Hematopoietic multipotent progenitor cell treated with erythropoietin and hydrocortisone succinate and interleukin-3 and kit ligand, for 6 days (in vitro differentiated cells): ENCODE results near the gene ZFAND5.
A peak's percentile ranks its signal among the peaks of the same experiment; 100 is the strongest.

Experiments used
- DNase-seq: peaks from one replicate; pipeline ENCODE4 v3.0.0-alpha.2; 2015

The ZFAND5 gene, protein sequence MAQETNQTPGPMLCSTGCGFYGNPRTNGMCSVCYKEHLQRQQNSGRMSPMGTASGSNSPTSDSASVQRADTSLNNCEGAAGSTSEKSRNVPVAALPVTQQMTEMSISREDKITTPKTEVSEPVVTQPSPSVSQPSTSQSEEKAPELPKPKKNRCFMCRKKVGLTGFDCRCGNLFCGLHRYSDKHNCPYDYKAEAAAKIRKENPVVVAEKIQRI

DNA sequence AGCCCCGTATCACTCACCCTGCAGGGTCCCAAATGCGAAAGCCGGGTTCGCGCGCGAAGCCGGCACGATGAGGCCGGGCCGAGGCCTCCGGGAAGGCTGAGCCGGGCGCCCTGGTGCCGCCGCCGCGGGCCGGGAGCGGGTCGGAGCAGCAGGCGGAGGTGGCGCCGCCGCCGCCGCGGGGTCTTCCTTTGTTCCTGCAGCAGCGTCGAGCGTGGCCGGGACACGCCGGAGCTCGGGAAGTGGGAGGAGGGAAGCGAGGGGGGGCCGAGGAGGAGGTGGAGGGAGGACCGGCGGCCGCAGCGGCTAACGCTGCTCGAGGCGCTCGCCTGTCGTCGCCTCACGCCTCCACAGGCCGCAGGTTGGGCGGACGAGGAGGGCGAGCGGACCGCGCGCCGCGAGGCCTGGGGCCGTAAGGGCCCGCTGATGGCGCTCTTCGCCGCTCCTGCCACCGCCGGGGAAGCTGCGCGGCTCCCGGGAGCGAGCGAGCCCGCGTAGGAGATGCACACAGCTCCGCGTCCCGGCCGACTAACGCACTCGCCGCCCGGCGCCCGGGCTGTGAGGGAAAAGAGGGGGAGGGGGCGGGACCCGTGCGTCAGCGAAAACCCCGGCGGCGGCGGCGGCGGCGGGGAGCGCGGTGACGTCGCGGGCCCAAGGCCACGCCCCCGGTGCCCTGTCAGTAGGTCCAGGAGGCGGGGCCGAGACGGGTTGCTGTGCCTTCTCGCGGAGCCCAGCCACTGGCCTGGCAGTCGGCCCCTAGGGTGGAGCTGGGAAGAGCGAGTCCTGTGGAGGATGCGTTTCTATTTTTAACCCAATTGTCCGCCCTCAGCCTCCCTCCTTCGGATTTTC is at the start of gene ZFAND5:
Gene ZFAND5 (minus strand): TSS at position 530 of the 846 bp plus-strand sequence. CDS start 4,430 bp downstream, outside the sequence.
- peak; percentile 99 for DNase-seq

DNA sequence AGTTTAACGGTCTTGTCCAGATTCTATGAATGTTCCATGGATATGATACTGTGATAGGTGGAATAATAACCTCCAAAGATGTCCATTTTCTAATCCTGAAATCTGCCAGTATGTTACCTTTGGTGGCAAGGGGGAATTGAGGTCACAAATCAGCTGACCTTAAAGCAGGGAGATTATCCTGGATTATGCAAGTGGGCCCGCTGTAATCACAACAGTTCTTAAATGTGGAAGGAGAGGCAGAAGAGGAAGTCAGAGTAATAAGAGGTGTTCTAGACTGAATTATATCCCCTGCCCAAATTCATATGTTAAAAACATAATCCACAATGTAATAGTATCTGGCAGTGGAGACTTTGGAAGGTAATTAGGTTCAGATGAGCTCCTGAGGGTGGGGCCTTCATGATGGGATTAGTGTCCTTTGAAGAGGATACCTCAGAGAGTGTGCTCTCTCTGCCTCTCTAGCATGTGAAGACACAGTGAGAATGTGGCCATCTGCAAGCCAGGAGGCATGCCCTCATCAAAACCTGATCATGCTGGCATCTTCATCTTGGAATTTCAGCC is 47.6 kb upstream of the ZFAND5 start:
- no peak for DNase-seq

DNA sequence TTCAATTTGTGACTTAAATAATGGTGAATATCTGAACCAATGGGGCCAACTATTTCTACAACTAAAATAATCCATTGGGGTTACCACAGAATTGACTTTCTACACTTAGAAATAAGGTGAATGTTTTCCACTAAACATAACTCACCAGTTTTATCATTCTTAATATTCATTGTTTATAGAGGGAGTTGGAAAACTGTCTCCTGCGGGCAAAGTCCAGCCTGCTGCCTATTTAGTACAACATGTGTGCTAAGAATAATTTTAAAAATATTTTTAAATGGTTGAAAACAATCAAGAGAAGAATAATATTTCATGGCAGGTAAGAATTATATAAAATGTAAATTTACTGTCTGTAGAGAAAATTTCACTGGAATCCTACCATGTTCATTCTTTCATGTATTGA is 45.2 kb upstream of the ZFAND5 start:
- no peak for DNase-seq

DNA sequence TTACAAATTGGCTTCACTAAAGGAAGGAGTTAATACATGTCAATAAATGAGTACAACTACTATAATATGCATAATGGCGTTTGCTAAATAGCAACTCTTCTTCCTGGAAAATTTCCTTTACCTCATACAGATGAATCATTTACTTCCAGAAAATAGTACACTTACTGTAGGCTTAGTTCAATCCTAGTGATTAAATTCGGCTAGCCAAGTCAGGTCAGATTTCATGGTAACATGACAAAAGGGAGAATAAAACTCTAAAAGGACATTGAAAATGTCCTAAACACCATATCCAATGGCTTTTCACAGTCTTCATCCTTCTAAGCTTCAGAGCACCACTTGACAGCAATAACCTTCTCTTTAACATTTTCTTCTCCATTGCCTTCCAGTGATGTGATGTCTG is 42.1 kb upstream of the ZFAND5 start:
- DNase-seq, result no peak

DNA sequence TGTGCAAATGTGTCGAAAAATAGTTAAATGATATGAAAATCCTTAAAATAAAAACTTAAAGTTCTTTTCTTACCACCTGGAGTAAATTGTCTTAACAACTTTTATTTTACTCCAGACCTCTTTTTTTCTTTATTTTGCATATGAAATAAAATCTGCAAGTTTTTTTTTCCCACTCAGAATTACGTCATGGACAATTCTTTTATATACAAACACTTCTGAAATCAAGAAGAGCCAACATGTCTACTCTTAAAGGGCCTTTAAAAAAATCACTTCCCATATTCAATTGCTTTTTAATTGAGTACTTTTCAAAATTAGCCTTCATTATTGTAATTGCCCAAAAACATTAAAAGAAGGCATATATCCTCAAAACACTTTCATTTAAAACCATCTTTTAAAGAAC is 37.7 kb upstream of the ZFAND5 start:
- DNase-seq, result no peak

DNA sequence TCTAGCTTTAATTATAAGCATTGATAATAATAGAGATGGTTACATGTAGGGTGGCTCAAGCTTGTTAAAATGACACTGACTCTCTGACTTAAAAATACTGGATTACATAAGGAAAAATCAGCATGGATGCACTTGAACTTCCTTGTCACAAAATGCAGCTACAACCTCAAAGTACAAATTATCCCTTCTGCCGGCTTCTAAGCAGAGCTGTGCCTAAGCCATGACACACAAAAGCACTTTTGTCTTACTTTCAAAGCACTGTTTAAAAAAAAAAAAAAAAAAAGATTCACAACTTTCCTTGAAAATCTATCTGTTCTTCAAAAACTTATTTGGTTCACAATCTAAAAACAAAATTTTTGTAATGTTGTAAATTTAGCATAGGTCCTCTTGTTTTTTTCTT is 36.4 kb upstream of the ZFAND5 start:
- no peak for DNase-seq

DNA sequence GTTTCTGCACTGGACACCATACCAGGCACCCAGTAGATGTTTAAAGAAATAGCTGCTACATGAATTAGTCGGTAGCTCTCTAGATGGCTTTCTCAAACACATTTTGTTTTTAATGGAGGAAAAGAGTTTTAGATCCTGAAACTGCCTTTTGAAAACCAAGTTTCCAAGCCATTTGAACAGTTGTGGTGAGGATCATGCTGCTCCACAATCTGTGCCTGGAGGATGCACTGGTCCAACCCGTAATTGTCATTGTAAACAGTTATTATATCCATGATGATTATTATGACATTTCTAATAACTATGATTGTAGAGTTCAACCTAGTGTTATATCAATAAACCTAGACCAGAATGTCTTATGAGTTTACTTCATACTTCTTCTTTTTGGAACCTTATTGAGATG is 35.9 kb upstream of the ZFAND5 start:
- DNase-seq, result no peak

DNA sequence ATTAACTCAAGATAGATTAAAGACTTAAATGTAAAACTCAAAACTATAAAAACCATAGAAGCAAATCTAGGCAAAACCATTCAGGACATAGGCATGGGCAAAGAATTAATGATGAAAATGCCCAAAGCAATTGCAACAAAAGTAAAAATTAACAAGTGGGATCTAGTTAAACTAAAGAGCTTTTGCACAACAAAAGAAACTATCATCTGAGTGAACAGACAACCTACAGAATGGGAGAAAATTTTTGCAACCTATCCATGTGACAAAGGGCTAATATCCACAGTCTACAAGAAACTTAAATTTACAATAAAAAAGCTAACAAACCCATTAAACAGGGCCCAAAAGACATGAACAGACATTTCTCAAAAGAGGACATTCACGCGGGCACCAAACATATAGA is 34.4 kb upstream of the ZFAND5 start:
- no peak for DNase-seq

DNA sequence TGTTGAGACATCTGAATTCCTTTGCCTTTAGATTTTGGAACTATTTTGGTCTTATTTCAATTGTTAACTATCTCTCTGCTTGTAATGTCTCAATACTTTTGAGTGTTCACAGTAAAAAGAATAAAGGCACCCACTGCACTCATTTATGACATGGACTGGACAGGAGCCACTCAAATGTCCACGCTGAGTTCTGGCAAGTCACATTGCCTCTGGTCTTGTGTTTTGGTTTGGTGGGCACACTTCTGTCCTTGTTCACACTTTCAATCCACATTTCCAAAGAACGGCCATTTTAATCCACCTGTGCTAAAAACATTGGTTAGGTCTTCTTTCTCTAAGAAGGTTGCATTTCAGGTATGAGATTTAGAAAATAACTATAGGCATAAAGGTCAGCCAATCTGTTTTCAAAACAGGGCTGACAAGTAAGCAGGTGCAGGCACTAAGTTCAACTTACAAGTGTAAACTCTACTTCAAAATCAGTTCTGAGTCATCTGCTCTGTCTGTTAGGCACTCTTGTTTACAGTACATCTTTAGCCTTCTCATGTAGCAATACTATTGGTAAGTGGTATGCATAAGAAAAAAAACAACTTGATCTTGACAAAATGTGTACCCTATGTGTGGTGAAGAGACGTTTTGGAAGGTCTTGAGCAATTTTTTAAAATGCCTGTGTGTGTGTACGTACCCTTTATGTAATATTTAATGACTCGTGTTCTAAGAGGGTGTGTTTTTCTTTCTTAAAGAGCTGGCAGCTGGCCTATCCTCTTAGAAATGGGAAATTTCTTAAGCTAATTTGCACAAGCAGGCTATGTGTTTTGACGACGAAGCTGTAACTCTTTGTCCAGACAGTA is 31.5 kb upstream of the ZFAND5 start:
- DNase-seq, result peak; percentile 43

DNA sequence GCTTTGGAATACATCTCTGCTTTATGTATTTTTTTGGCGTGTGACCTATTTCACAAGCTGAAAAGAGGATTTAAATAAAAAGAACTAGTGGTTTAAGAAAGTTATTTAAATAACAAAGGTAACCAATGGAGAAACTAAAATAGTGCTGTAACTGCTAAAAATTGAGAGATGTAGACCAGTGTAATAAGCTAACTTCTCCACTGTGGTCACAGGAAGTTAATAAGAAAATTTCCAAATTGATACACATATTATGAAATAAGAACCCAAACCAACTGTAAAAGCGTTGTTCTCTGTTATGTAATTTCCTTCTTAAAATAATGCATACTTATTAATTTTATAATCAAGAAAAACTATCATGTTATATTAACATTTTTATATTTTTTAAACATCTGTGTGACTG is 29.1 kb upstream of the ZFAND5 start:
- peak; percentile 54 for DNase-seq

DNA sequence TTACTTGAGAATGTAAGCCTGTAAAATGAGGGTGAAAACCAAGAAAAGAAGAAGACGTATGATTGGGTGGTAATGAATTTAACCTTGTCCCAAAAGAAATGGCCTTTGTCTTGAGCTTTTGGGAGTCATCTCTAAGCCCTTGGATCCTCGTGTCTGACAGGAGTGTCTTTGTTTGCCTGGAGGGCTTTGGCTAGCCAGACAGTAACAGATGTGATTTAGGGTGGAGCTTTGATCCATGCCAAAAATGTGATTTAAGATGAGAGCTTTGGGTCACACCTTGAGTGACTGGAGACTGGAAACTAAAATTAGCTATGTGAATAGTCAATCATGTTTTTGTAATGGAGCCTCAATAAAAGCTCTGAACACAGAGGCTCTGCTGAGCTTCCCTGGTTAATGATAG is 25.9 kb upstream of the ZFAND5 start:
- no peak for DNase-seq

DNA sequence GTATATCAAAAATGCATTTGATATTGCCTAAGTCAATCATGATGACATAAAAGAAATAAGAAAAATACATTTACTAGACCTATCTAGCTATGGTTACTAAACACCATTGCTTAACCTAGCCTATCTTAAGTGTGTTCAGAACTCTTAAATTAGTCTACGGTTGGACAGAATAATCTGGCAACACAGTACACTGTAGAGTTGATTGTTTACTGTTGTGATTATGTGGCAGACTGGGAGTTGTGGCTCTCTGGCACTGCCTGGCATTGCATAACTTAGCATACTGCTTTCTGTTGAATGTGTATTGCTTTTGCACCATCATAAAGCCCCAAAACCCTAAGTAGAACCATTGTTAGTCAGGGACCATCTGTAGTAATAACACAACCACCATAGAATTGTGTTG is 21.2 kb upstream of the ZFAND5 start:
- DNase-seq, result no peak

DNA sequence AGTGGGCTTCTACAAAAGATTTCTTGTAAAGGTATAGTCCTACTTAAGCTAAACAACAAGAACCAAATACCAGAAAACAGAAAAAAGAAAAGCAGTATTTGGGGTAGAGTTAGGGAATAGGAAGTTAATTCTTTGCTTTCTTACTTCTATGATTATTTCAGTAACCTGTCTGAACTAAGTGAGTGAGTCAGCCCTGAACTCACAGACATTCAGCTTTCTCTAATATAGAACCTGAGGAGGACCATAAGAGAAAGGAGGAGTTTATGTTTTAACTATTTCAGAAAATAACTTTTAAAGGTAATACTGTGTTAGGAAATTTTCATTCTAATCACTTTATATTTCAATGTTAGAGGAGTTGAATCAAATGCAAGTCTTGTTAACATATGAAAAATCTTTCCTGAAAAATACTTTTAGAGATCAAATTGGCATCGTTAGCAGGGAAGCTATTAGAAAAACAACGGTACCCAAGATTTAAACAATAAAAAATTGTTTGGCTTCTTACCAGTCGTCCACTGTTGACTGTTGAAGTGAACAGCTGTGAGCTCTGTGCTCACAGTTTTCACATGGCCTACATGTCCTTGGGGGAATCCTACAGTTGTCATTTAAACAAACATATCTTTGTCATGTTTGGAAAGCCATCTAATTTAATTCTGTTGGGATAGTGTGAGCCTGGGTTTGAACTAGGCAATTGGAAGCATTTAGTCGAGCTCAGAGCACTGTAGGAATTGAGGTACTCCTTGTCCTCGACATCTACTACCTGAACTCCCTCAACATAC is 19.9 kb upstream of the ZFAND5 start:
- no peak for DNase-seq

DNA sequence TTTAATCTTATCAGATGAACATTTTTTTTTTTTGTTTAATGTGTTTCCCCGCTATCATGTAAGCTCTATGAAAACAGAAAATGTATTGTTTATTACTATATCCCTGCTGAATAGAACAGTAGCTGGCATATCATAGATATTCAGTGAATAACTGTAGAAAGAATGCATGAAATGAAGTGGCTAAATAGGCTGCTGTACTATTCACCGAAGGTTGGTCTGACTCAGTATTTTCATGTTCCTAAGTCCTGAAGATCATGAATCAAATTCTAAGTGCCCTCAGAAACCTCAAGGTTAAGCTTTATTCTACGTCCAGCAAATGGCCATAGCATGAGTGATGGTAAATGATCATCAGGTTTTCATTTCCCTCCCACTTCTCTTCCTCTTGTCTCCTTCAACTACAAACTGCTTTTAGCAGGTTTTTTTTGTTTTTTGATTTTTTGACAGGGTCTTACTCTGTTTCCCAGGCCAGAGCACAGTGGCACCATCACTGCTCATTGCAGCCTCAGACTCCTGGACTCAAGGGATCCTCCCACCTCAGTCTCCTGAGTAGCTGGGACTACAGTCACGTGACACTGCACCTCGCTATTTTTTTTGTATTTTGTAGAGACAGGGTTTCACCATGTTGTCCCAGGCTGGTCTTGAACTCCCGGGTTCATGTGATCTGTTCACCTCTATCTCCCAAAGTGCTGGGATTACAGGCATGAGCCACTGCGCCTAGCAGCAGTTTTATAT is 19.1 kb upstream of the ZFAND5 start:
- no peak for DNase-seq

DNA sequence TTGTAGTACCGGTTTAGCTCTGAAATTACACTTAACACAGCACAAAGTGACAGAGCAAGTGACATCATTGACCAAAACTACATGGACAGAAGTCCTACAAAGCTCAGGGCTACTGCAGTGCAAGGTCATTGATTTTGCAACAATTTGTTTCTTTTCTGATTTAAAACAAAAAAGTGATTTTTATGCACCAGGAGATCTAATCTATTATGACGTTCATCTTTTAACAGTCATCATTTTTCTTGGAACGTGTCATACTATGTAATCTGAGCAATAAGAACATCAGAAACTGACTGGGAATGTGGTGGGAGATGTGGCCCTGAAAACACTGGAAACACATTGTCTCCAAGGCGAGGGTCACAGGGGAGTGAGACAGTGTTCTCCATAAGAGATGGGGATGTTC is 17.4 kb upstream of the ZFAND5 start:
- DNase-seq, result no peak

DNA sequence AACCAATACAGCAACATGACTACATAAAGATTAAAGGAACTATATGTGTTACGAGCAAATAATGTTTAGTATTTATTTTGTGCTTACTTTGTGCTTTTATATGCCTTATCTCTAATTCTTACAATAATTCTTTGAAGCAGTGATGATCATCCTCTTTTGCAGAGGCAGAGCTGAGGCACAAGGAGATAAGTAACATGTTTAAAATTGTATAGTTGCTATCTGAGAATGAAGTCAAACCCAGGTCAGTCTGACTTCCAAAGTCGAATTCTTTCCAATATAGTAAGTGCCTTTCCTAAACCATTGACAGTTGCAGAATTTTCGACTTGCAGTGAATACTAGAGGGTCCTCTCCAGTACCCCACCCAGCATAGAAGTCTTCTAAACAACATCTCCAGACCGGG is 12.0 kb upstream of the ZFAND5 start:
- no peak for DNase-seq

DNA sequence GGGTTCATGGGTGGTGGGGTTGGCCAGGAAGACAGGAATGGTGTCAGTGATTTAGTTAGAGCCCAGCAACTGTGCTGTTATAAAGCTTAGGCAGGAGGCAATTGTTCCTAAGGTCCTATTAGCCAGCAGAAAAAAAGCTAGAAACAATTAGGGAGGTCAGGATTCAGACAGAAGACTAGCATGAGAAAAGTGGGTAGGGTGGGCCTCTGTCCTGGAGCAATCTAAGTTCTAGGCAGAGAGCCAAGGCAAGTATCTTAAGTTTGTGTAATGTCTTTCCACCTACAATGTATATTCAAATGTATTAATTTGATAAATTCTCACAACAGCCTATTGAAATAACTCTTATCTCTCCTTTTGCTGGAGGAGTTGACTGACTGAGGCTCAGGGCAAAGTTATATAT is 6.1 kb upstream of the ZFAND5 start:
- DNase-seq, result no peak

DNA sequence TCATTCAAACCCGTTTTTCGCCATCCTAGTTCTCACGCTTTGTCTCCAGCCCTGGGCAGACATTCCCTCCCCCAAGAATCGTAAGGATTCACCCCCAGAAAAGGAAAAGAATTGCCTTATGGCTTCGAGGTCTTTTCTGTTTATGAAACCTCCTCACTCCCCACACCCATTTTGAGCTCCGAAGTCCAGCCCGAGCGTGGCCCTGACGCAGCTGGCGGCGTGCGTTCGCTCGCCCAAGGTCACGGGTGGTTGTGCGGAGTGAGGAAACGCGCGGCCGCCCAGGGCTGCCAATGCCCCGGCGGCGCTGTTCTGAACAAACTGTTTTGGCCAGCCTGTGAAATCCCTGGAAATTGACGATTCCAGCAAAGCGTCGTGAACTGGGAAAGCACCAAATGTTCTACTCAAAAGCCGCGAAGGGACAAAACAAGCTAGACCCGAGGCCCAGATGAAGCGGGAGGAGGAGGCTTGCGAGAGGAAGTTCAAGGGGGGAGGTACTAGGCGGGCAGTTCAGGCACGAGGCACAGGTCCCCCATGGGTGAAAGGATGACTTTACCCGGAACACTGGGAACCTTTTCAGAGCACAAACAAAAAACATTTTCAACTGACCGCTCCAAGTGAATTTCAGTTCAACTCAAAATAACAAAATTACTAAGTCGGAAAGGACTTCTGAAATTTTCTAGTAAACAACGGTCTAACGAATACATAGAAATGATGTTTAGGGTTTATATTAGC is 683 bp upstream of the ZFAND5 start:
- DNase-seq, result peak; percentile 80

DNA sequence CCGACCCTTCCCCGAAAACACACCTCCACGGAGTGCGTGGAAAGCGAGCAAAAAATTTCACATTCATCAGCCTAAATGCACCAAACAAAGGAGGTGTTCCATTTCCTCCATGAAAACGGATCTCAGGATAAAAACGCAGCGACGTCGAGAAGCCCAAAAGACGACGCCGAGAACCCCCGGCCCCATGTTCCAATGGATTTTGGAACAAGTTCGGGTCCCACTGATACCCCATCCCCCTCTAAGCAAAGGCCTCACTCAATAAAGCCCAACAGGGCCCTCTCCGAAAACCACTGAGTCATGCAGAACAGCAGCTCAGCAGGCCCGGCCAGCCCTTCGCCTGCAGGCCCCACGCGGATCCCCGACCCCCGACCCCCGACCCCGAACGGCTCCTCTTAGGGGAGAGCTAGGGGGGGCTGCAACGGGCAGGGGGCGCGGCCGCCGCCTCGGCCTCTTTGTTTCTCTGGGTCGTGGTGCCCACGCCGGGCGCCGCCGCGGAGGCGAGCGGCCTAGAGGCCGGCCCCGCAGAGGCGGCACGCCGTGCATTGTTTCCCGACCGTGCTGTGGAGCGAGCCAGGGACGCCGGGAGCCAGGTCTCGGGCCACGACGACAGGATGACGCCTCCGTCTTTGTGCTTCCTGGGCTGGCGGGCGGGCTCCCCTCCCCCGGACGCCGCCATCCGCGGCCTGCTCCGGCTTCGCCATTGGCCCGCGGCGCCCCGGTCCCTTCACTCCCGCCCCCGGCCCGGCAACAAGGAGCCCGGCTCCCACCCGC is 915 bp downstream of the ZFAND5 start:
- peak; percentile 63 for DNase-seq

DNA sequence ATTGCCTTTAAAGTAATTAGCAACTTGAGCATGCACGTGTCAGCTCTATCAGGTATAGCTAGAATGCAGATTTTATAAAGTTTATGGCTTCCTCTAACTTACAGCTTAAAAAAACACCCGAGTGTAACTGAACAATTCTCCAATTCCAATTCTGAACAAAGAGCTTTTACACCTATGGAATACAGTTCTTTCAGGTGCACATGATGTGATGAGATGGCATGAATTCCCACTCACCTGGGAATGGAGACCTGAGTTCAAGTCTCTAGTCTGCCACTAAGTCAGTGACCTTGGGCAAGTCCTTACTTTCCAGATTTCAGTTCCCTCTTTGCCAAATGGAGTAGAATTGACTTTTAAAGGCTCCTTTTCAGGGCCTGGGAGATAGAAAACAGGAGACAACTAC is 1.8 kb downstream of the ZFAND5 start:
- DNase-seq, result no peak
